CD14-positive monocyte (primary cell): ENCODE results near the gene AP3D1. TPM values are rescaled to one million over a fixed set of nuclear protein-coding genes. Genes with fewer than 3 reads are reported as not detected.
A peak's percentile ranks its signal among the peaks of the same experiment; 100 is the strongest.

ENCODE experiments used
- DNase-seq, 3 donors: peaks; one replicate each; pipeline ENCODE4 v3.0.0-alpha.2; 2011 to 2022
- H2AFZ ChIP-seq: 2 replicates; pipeline ENCODE4 v1.6.0; 2012; ENCODE audit warnings: mild to moderate bottlenecking, low read depth, low read length, inconsistent platforms; ENCODE audit not compliant: insufficient read depth, poor library complexity, severe bottlenecking
- H3K27ac ChIP-seq, 2 donors: 1 replicate in 1 of 2; 2 replicates in 1 of 2; pipeline ENCODE4 v1.5.1; 2012 to 2013; ENCODE audit warnings: low read length in 2 of 2, control low read depth in 1 of 2, inconsistent platforms in 1 of 2, low read depth in 1 of 2, mild to moderate bottlenecking in 1 of 2
- H3K27me3 ChIP-seq, 2 donors: one replicate each; pipeline versions ENCODE4 v1.6.0 to v1.6.1; 2011 to 2013; ENCODE audit warnings: low read length in 2 of 2; ENCODE audit not compliant: control insufficient read depth in 2 of 2, insufficient read depth in 2 of 2
- H3K36me3 ChIP-seq, 2 donors: replicated peaks in 1 of 2; 1 replicate in 1 of 2; 2 replicates in 1 of 2; pipeline versions ENCODE4 v1.5.1 to v1.6.1; 2012 to 2013; ENCODE audit warnings: low read length in 2 of 2, control low read depth in 1 of 2, inconsistent platforms in 1 of 2, mild to moderate bottlenecking in 1 of 2; ENCODE audit not compliant: insufficient read depth in 2 of 2, control insufficient read depth in 1 of 2
- H3K4me1 ChIP-seq, 2 donors: 1 replicate in 1 of 2; 2 replicates in 1 of 2; pipeline versions ENCODE4 v1.5.1 to v1.6.1; 2012 to 2013; ENCODE audit warnings: low read length in 2 of 2, control low read depth in 1 of 2, inconsistent platforms in 1 of 2, mild to moderate bottlenecking in 1 of 2, moderate library complexity in 1 of 2; ENCODE audit not compliant: insufficient read depth in 2 of 2, control insufficient read depth in 1 of 2
- H3K4me2 ChIP-seq: replicated peaks from 2 replicates; pipeline ENCODE3; 2012; ENCODE audit warnings: low read length, moderate library complexity, mild to moderate bottlenecking; ENCODE audit not compliant: poor library complexity, severe bottlenecking; ENCODE audit errors: extremely low read depth
- H3K4me3 ChIP-seq, 3 experiments: fragments of 200-600 bp in 1 of 3; sonication (generic) in 1 of 3; replicated peaks in 1 of 3; 1 replicate in 2 of 3; 2 replicates in 1 of 3; pipeline ENCODE4 v1.5.1; 2011 to 2013; ENCODE audit warnings: low read length in 3 of 3, mild to moderate bottlenecking in 3 of 3, control low read depth in 2 of 3, low read depth in 2 of 3, inconsistent platforms in 1 of 3, moderate library complexity in 1 of 3
- H3K79me2 ChIP-seq: 2 replicates; pipeline ENCODE4 v1.6.0; 2012; ENCODE audit warnings: mild to moderate bottlenecking, control low read depth, inconsistent platforms, low read length, moderate library complexity; ENCODE audit not compliant: insufficient read depth
- H3K9ac ChIP-seq: 2 replicates; pipeline ENCODE4 v1.6.0; 2017; ENCODE audit warnings: low read length, mild to moderate bottlenecking; ENCODE audit not compliant: insufficient read depth, poor library complexity, severe bottlenecking
- H3K9me3 ChIP-seq, 2 donors: replicated peaks in 1 of 2; 1 replicate in 1 of 2; 2 replicates in 1 of 2; pipeline versions ENCODE4 v1.5.1 to v1.6.1; 2012 to 2013; ENCODE audit warnings: low read length in 2 of 2, control low read depth in 1 of 2; ENCODE audit not compliant: control insufficient read depth in 1 of 2, insufficient read depth in 1 of 2
- H4K20me1 ChIP-seq: 2 replicates; pipeline ENCODE4 v1.6.0; 2012; ENCODE audit warnings: mild to moderate bottlenecking, low read length, control low read depth, moderate library complexity; ENCODE audit not compliant: insufficient read depth
- H3K27ac Mint-ChIP-seq, 7 donors: one replicate each; pipeline ENCODE4 v1.8.0; 2020; ENCODE audit warnings: mild to moderate bottlenecking in 7 of 7, mixed read lengths in 7 of 7, moderate library complexity in 6 of 7, inconsistent platforms in 2 of 7
- H3K27me3 Mint-ChIP-seq, 3 donors: one replicate each; pipeline ENCODE4 v1.8.0; 2021 to 2022; ENCODE audit warnings: low read depth in 3 of 3, mild to moderate bottlenecking in 3 of 3, mixed read lengths in 3 of 3, moderate library complexity in 3 of 3, inconsistent platforms in 1 of 3
- H3K36me3 Mint-ChIP-seq, 2 donors: one replicate each; pipeline ENCODE4 v1.8.0; 2020; ENCODE audit warnings: mixed read lengths in 2 of 2, inconsistent platforms in 1 of 2, mild to moderate bottlenecking in 1 of 2
- H3K4me1 Mint-ChIP-seq: one replicate; pipeline ENCODE4 v1.8.0; 2020; ENCODE audit warnings: mild to moderate bottlenecking, mixed read lengths
- H3K4me3 Mint-ChIP-seq, 2 donors: one replicate each; pipeline ENCODE4 v1.8.0; 2020; ENCODE audit warnings: mild to moderate bottlenecking in 2 of 2, mixed read lengths in 2 of 2, moderate library complexity in 1 of 2
- H3K9me3 Mint-ChIP-seq, 7 donors: one replicate each; pipeline ENCODE4 v1.8.0; 2020 to 2022; ENCODE audit warnings: mixed read lengths in 7 of 7, mild to moderate bottlenecking in 6 of 7, moderate library complexity in 6 of 7, inconsistent platforms in 2 of 7
- CTCF ChIP-seq: fragments of 200-600 bp; IDR thresholded peaks from one replicate; pipeline ENCODE4 v1.8.0; 2022; ENCODE audit warnings: antibody characterized with exemption, mild to moderate bottlenecking
- WGBS: methylation state at CpG from one replicate; pipeline ENCODE4 v1.1.5; 2013; ENCODE audit warnings: missing lambda C conversion rate; ENCODE audit not compliant: insufficient coverage; 5-methylcytosine and 5-hydroxymethylcytosine counted together
- intact Hi-C, 2 donors: fragments of 100-400 bp; cut with micrococcal nuclease; formaldehyde crosslinking; loops; one replicate each; pipeline versions ENCODE4 v1.15.0 to v1.15.1; 2023
- polyA plus RNA-seq, 3 donors: library from polyadenylated mRNA; depleted of rRNA in 1 of 3; unstranded in 2 of 3; stranded (reverse) in 1 of 3; fragments of 300-500 nt in 2 of 3; fragments of >200 nt in 1 of 3; fragmentation: Illumina TruSeq in 2 of 3; gene quantifications; 1 replicate in 2 of 3; 2 replicates in 1 of 3; pipeline ENCODE4 v1.2.3, GENCODE V29; 2012 to 2021

AP3D1 gene
- polyA plus RNA-seq, 3 donors = 9.6 to 105 (median 12.4) TPM

GRCh38 chr19:2164020-2164998 lies 12.9 kb upstream of the AP3D1 start:
- no peak overlapping the region for H2AFZ ChIP-seq
- no peaks in the 10 kb centered on the region for H3K36me3 ChIP-seq
- peak overlapping the region; percentile 92 for H3K9ac ChIP-seq
- intact Hi-C loops = loop anchor here in 1 of 2 donors (5.0 kb wide), 1 partner anchor 108 kb away; no protein-coding TSS in a partner anchor
- H3K4me2 ChIP-seq = peak overlapping the region; percentile 95
- H3K27ac ChIP-seq = peak overlapping the region; percentile 79 to 88
- peak in 1 of 3 donors; percentile 14 for DNase-seq
- H3K9me3 ChIP-seq = no peaks in the 10 kb centered on the region
- Mint-ChIP-seq H3K4me3 (peak overlapping the region; percentile 94), H3K36me3 (peaks cover 9 to 14% of the 10 kb centered on the region in 2 donors), H3K4me1 (peaks cover 44% of the 10 kb centered on the region), H3K27me3 (peaks cover 0 to 3% (median 0%) of the 10 kb centered on the region in 3 donors), H3K27ac (peak overlapping the region; percentile 87 to 100 (median 95)), H3K9me3 (peaks cover 0 to 2% (median 0%) of the 10 kb centered on the region in 7 donors)
- no peak for TF ChIP-seq CTCF
- peak overlapping the region; percentile 64 to 96 (median 90) for H3K4me3 ChIP-seq
- under 1% methylated on average over 50 of the region's 95 CpGs for whole genome bisulfite sequencing
- peaks cover 36 to 53% of the 10 kb centered on the region in 2 donors for H3K4me1 ChIP-seq
- H4K20me1 ChIP-seq = peaks cover 25% of the 10 kb centered on the region
- H3K79me2 ChIP-seq = peaks cover 47% of the 10 kb centered on the region
- no peaks in the 10 kb centered on the region for H3K27me3 ChIP-seq

GRCh38 chr19:2160379-2160778 lies 9.0 kb upstream of the AP3D1 start:
- intact Hi-C loops = loop anchor here in 1 of 2 donors (5.0 kb wide), 1 partner anchor 112 kb away; no protein-coding TSS in a partner anchor
- H3K79me2 ChIP-seq = peaks cover 17% of the 10 kb centered on the region
- H3K4me3 Mint-ChIP-seq = no peak overlapping the region
- no peak overlapping the region for H3K9ac ChIP-seq
- H3K9me3 Mint-ChIP-seq = no peaks in the 10 kb centered on the region
- 97% methylated on average over 5 of the region's 10 CpGs for WGBS
- no peak for DNase-seq
- H3K4me1 ChIP-seq = peaks cover 10 to 20% of the 10 kb centered on the region in 2 donors
- H3K36me3 ChIP-seq = no peaks in the 10 kb centered on the region
- peak overlapping the region in 1 of 7 donors; percentile 50 for H3K27ac Mint-ChIP-seq
- peaks cover 0 to under 1% of the 10 kb centered on the region in 2 donors for H3K36me3 Mint-ChIP-seq
- no peaks in the 10 kb centered on the region for H3K27me3 ChIP-seq
- H4K20me1 ChIP-seq = peaks cover 7% of the 10 kb centered on the region
- no peak for TF ChIP-seq CTCF
- H3K4me1 Mint-ChIP-seq = peaks cover 18% of the 10 kb centered on the region
- no peak overlapping the region for H3K4me2 ChIP-seq
- H3K4me3 ChIP-seq = no peak overlapping the region
- H2AFZ ChIP-seq = no peak overlapping the region
- H3K9me3 ChIP-seq = no peaks in the 10 kb centered on the region
- peaks cover 0 to 3% (median 1%) of the 10 kb centered on the region in 3 donors for H3K27me3 Mint-ChIP-seq
- no peak overlapping the region for H3K27ac ChIP-seq
